Nephron (organoid): ENCODE measurements around the gene TMEM63C.

Experiments used
- H3K27ac Mint-ChIP-seq, 3 experiments: 2 replicates each; pipeline ENCODE4 v1.8.0; 2020; ENCODE audit warnings: mixed read lengths in 3 of 3, mild to moderate bottlenecking in 2 of 3, moderate library complexity in 1 of 3
- H3K27me3 Mint-ChIP-seq: 2 replicates; pipeline ENCODE4 v1.8.0; 2021; ENCODE audit warnings: low read depth, mild to moderate bottlenecking, moderate library complexity, mixed read lengths
- H3K36me3 Mint-ChIP-seq: 2 replicates; pipeline ENCODE4 v1.8.0; 2020; ENCODE audit warnings: low read depth, mixed read lengths
- H3K4me1 Mint-ChIP-seq: 2 replicates; pipeline ENCODE4 v1.8.0; 2020; ENCODE audit warnings: mixed read lengths
- H3K4me3 Mint-ChIP-seq, 3 experiments: 2 replicates each; pipeline ENCODE4 v1.8.0; 2020; ENCODE audit warnings: mild to moderate bottlenecking in 3 of 3, mixed read lengths in 3 of 3, moderate library complexity in 2 of 3
- H3K9me3 Mint-ChIP-seq: 2 replicates; pipeline ENCODE4 v1.8.0; 2020; ENCODE audit warnings: mixed read lengths
- CTCF ChIP-seq, 3 experiments: fragments of 200-600 bp; sonication (generic); IDR thresholded peaks; one replicate each; pipeline ENCODE4 v1.5.0; 2021; ENCODE audit warnings: antibody characterized with exemption in 3 of 3; ENCODE audit not compliant: unreplicated experiment in 3 of 3

TMEM63C gene

GRCh38 chr14:77238356-77238755 is 56.8 kb downstream of the TMEM63C start:
- Mint-ChIP-seq H3K36me3 (no peaks in the 10 kb centered on the region), H3K4me3 (no peak overlapping the region), H3K27me3 (peaks cover 12% of the 10 kb centered on the region), H3K27ac (no peak overlapping the region), H3K4me1 (no peaks in the 10 kb centered on the region), H3K9me3 (no peaks in the 10 kb centered on the region)
- TF ChIP-seq CTCF (IDR thresholded peaks at IDR 0.05; ENCODE audit: unreplicated experiment in 3 of 3), result no peak

- H3K27me3 Mint-ChIP-seq, result peaks cover 11% of the 10 kb centered on the region
- H3K4me1 Mint-ChIP-seq, result no peaks in the 10 kb centered on the region
- H3K9me3 Mint-ChIP-seq, result no peaks in the 10 kb centered on the region
- no peaks in the 10 kb centered on the region for H3K36me3 Mint-ChIP-seq
- H3K4me3 Mint-ChIP-seq, result no peak overlapping the region
- no peak for TF ChIP-seq CTCF (IDR thresholded peaks at IDR 0.05; ENCODE audit: unreplicated experiment in 3 of 3)
- no peak overlapping the region for H3K27ac Mint-ChIP-seq
Measured at GRCh38 chr14:77238996-77239395, 57.4 kb downstream of the TMEM63C start.

GRCh38 chr14:77239412-77239811 is 57.8 kb downstream of the TMEM63C start:
- Mint-ChIP-seq H3K4me1 (no peaks in the 10 kb centered on the region), H3K4me3 (no peak overlapping the region), H3K27me3 (peaks cover 11% of the 10 kb centered on the region), H3K9me3 (no peaks in the 10 kb centered on the region), H3K27ac (no peak overlapping the region), H3K36me3 (no peaks in the 10 kb centered on the region)
- TF ChIP-seq CTCF (IDR thresholded peaks at IDR 0.05; ENCODE audit: unreplicated experiment in 3 of 3), result no peak

- TF ChIP-seq CTCF (IDR thresholded peaks at IDR 0.05; ENCODE audit: unreplicated experiment in 3 of 3), result no peak
- H3K9me3 Mint-ChIP-seq, result no peaks in the 10 kb centered on the region
- H3K36me3 Mint-ChIP-seq, result no peaks in the 10 kb centered on the region
- no peak overlapping the region for H3K4me3 Mint-ChIP-seq
- H3K4me1 Mint-ChIP-seq, result no peaks in the 10 kb centered on the region
- peaks cover 11% of the 10 kb centered on the region for H3K27me3 Mint-ChIP-seq
- H3K27ac Mint-ChIP-seq, result no peak overlapping the region
Measured at GRCh38 chr14:77240336-77240915, 58.8 kb downstream of the TMEM63C start.

- H3K4me3 Mint-ChIP-seq, result no peak overlapping the region
- TF ChIP-seq CTCF (IDR thresholded peaks at IDR 0.05; ENCODE audit: unreplicated experiment in 3 of 3), result no peak
- no peak overlapping the region for H3K27ac Mint-ChIP-seq
- H3K9me3 Mint-ChIP-seq, result peaks cover 3% of the 10 kb centered on the region
- H3K36me3 Mint-ChIP-seq, result no peaks in the 10 kb centered on the region
- H3K27me3 Mint-ChIP-seq, result peaks cover 11% of the 10 kb centered on the region
- H3K4me1 Mint-ChIP-seq, result no peaks in the 10 kb centered on the region
Measured at GRCh38 chr14:77241955-77242354, 60.4 kb downstream of the TMEM63C start.

GRCh38 chr14:77242752-77243151 is 61.2 kb downstream of the TMEM63C start:
- Mint-ChIP-seq H3K4me1 (no peaks in the 10 kb centered on the region), H3K27me3 (peaks cover 11% of the 10 kb centered on the region), H3K27ac (no peak overlapping the region), H3K4me3 (no peak overlapping the region), H3K9me3 (peaks cover 3% of the 10 kb centered on the region), H3K36me3 (no peaks in the 10 kb centered on the region)
- TF ChIP-seq CTCF (IDR thresholded peaks at IDR 0.05; ENCODE audit: unreplicated experiment in 3 of 3), result no peak
